B cell (primary cell): Measurements from ENCODE around the gene DPYSL3.

Experiments
- CTCF ChIP-seq: fragments of 200-600 bp; IDR thresholded peaks from one replicate; pipeline ENCODE4 v1.8.0; 2022; ENCODE audit warnings: antibody characterized with exemption, mild to moderate bottlenecking
- EZH2 ChIP-seq: IDR thresholded peaks from 2 replicates; pipeline ENCODE4 v1.6.1; 2012; ENCODE audit warnings: borderline replicate concordance, low read depth, mild to moderate bottlenecking, moderate library complexity, low read length; ENCODE audit not compliant: insufficient read depth, poor library complexity, severe bottlenecking

- TF ChIP-seq CTCF (no peak), EZH2 (no peak)
Measured at GRCh38 chr5:147509710-147510651, at the start of gene DPYSL3.
